HAP-1 (cell line): ENCODE measurements around the gene MAGEF1.

Experiments used
- DNase-seq, 2 experiments: peaks; one replicate each; pipeline ENCODE4 v3.0.0-alpha.2; 2016 to 2020; ENCODE audit warnings: low spot score in 2 of 2
- H3K27me3 ChIP-seq: fragments of 250-450 bp; sonication (Bioruptor Pico); 2 replicates; pipeline ENCODE4 v1.5.1; 2020; ENCODE audit warnings: low read depth, mild to moderate bottlenecking, moderate library complexity
- H3K36me3 ChIP-seq: fragments of 250-450 bp; sonication (Bioruptor Pico); replicated peaks from 2 replicates; pipeline ENCODE4 v1.5.1; 2020; ENCODE audit warnings: mild to moderate bottlenecking
- H3K4me1 ChIP-seq: fragments of 250-450 bp; sonication (Bioruptor Pico); 2 replicates; pipeline ENCODE4 v1.5.1; 2020; ENCODE audit warnings: mild to moderate bottlenecking
- H3K4me3 ChIP-seq: fragments of 250-450 bp; sonication (Bioruptor Pico); 2 replicates; pipeline ENCODE4 v1.5.1; 2020; ENCODE audit warnings: mild to moderate bottlenecking, moderate library complexity
- H3K9me3 ChIP-seq: fragments of 250-450 bp; sonication (Bioruptor Pico); 2 replicates; pipeline ENCODE4 v1.5.1; 2020; ENCODE audit warnings: mild to moderate bottlenecking, moderate library complexity
- in situ Hi-C: fragments of 300-500 bp; cut with MboI; formaldehyde crosslinking; loops from 3 replicates; pipeline ENCODE4 v1.14.3; 2020; ENCODE audit warnings: low sequenced_read_pairs, inconsistent platforms, mixed read lengths

The MAGEF1 gene

GRCh38 chr3:184724699-184725098 lies 12.8 kb upstream of the MAGEF1 start:
- Histone ChIP-seq H3K36me3 (no peaks in the 10 kb centered on the region), H3K9me3 (no peaks in the 10 kb centered on the region), H3K4me3 (no peak overlapping the region), H3K27me3 (no peaks in the 10 kb centered on the region), H3K4me1 (no peaks in the 10 kb centered on the region)
- in situ Hi-C loops, result no loop called here
- no peak for DNase-seq

GRCh38 chr3:184719709-184720108 lies 7.8 kb upstream of the MAGEF1 start:
- peaks cover 6% of the 10 kb centered on the region for H3K4me1 ChIP-seq
- H3K36me3 ChIP-seq, result no peaks in the 10 kb centered on the region
- H3K9me3 ChIP-seq, result no peaks in the 10 kb centered on the region
- in situ Hi-C loops, result no loop called here
- no peaks in the 10 kb centered on the region for H3K27me3 ChIP-seq
- no peak overlapping the region for H3K4me3 ChIP-seq
- DNase-seq, result no peak

GRCh38 chr3:184718431-184718830 lies 6.6 kb upstream of the MAGEF1 start:
- Histone ChIP-seq H3K9me3 (no peaks in the 10 kb centered on the region), H3K4me3 (no peak overlapping the region), H3K36me3 (no peaks in the 10 kb centered on the region), H3K27me3 (no peaks in the 10 kb centered on the region), H3K4me1 (peaks cover 6% of the 10 kb centered on the region)
- in situ Hi-C loops, result no loop called here
- DNase-seq, result no peak

GRCh38 chr3:184717399-184717983 lies 5.6 kb upstream of the MAGEF1 start:
- in situ Hi-C loops, result no loop called here
- DNase-seq, result no peak
- Histone ChIP-seq H3K36me3 (no peaks in the 10 kb centered on the region), H3K4me3 (no peak overlapping the region), H3K27me3 (no peaks in the 10 kb centered on the region), H3K4me1 (peaks cover 8% of the 10 kb centered on the region), H3K9me3 (no peaks in the 10 kb centered on the region)

- in situ Hi-C loops, result no loop called here
- H3K36me3 ChIP-seq, result no peaks in the 10 kb centered on the region
- DNase-seq, result peak in 1 of 2 experiments; percentile 25
- H3K4me1 ChIP-seq, result peaks cover 9% of the 10 kb centered on the region
- H3K9me3 ChIP-seq, result no peaks in the 10 kb centered on the region
- no peaks in the 10 kb centered on the region for H3K27me3 ChIP-seq
- no peak overlapping the region for H3K4me3 ChIP-seq
Observed at GRCh38 chr3:184716622-184717398, 4.9 kb upstream of the MAGEF1 start.

- H3K36me3 ChIP-seq, result no peaks in the 10 kb centered on the region
- no peaks in the 10 kb centered on the region for H3K9me3 ChIP-seq
- no peak overlapping the region for H3K4me3 ChIP-seq
- peaks cover 9% of the 10 kb centered on the region for H3K4me1 ChIP-seq
- in situ Hi-C loops, result no loop called here
- no peak for DNase-seq
- no peaks in the 10 kb centered on the region for H3K27me3 ChIP-seq
Observed at GRCh38 chr3:184715943-184716621, 4.2 kb upstream of the MAGEF1 start.

- DNase-seq, result no peak
- H3K4me3 ChIP-seq, result no peak overlapping the region
- H3K36me3 ChIP-seq, result peaks cover 13% of the 10 kb centered on the region
- in situ Hi-C loops, result no loop called here
- peaks cover 16% of the 10 kb centered on the region for H3K4me1 ChIP-seq
- no peaks in the 10 kb centered on the region for H3K27me3 ChIP-seq
- H3K9me3 ChIP-seq, result no peaks in the 10 kb centered on the region
Observed at GRCh38 chr3:184713521-184713920, 1.7 kb upstream of the MAGEF1 start.

GRCh38 chr3:184713040-184713355 lies 1.1 kb upstream of the MAGEF1 start:
- Histone ChIP-seq H3K4me3 (no peak overlapping the region), H3K27me3 (no peaks in the 10 kb centered on the region), H3K9me3 (no peaks in the 10 kb centered on the region), H3K4me1 (peaks cover 16% of the 10 kb centered on the region), H3K36me3 (peaks cover 14% of the 10 kb centered on the region)
- no peak for DNase-seq
- in situ Hi-C loops, result no loop called here

- H3K36me3 ChIP-seq, result peaks cover 20% of the 10 kb centered on the region
- in situ Hi-C loops, result no loop called here
- no peaks in the 10 kb centered on the region for H3K9me3 ChIP-seq
- no peak for DNase-seq
- peaks cover 16% of the 10 kb centered on the region for H3K4me1 ChIP-seq
- H3K27me3 ChIP-seq, result no peaks in the 10 kb centered on the region
- peak overlapping the region; percentile 95 for H3K4me3 ChIP-seq
Observed at GRCh38 chr3:184712248-184713039, 580 bp upstream of the MAGEF1 start.

GRCh38 chr3:184710870-184711492 lies 883 bp downstream of the MAGEF1 start:
- no peaks in the 10 kb centered on the region for H3K9me3 ChIP-seq
- H3K4me3 ChIP-seq, result peak overlapping the region; percentile 95
- H3K4me1 ChIP-seq, result peaks cover 10% of the 10 kb centered on the region
- H3K27me3 ChIP-seq, result no peaks in the 10 kb centered on the region
- in situ Hi-C loops, result no loop called here
- H3K36me3 ChIP-seq, result peaks cover 23% of the 10 kb centered on the region
- DNase-seq, result peak in 1 of 2 experiments; percentile 27

GRCh38 chr3:184703657-184704056 lies 8.2 kb downstream of the MAGEF1 start:
- no peak for DNase-seq
- H3K4me3 ChIP-seq, result no peak overlapping the region
- no peaks in the 10 kb centered on the region for H3K4me1 ChIP-seq
- H3K36me3 ChIP-seq, result peaks cover 10% of the 10 kb centered on the region
- H3K9me3 ChIP-seq, result no peaks in the 10 kb centered on the region
- in situ Hi-C loops, result no loop called here
- no peaks in the 10 kb centered on the region for H3K27me3 ChIP-seq

GRCh38 chr3:184700759-184701158 lies 11.1 kb downstream of the MAGEF1 start:
- Histone ChIP-seq H3K27me3 (no peaks in the 10 kb centered on the region), H3K36me3 (no peaks in the 10 kb centered on the region), H3K9me3 (no peaks in the 10 kb centered on the region), H3K4me1 (no peaks in the 10 kb centered on the region), H3K4me3 (no peak overlapping the region)
- no peak for DNase-seq
- in situ Hi-C loops, result no loop called here

- no peak for DNase-seq
- no peaks in the 10 kb centered on the region for H3K27me3 ChIP-seq
- no peaks in the 10 kb centered on the region for H3K36me3 ChIP-seq
- in situ Hi-C loops, result no loop called here
- H3K4me1 ChIP-seq, result no peaks in the 10 kb centered on the region
- no peaks in the 10 kb centered on the region for H3K9me3 ChIP-seq
- no peak overlapping the region for H3K4me3 ChIP-seq
Observed at GRCh38 chr3:184697845-184698244, 14.0 kb downstream of the MAGEF1 start.
